ENCODE measurements around the gene QSOX1.

QSOX1 gene

GRCh38 chr1:180157108-180157507 is 2.4 kb downstream of the QSOX1 start:
- no peak for DNase-seq (ENCODE audit: low spot score)
- TF ChIP-seq CTCF (IDR thresholded peaks at IDR 0.05; ENCODE audit: extremely low read depth, missing control alignments): no peak

GRCh38 chr1:180157576-180158057 is 2.9 kb downstream of the QSOX1 start:
- DNase-seq (ENCODE audit: low spot score): no peak
- TF ChIP-seq CTCF (IDR thresholded peaks at IDR 0.05; ENCODE audit: extremely low read depth, missing control alignments): no peak

- DNase-seq (ENCODE audit: low spot score): no peak
- no peak for TF ChIP-seq CTCF (IDR thresholded peaks at IDR 0.05; ENCODE audit: extremely low read depth, missing control alignments)
Observed at GRCh38 chr1:180158149-180159147, 3.8 kb downstream of the QSOX1 start.

GRCh38 chr1:180160357-180160756 is 5.7 kb downstream of the QSOX1 start:
- no peak for DNase-seq (ENCODE audit: low spot score)
- no peak for TF ChIP-seq CTCF (IDR thresholded peaks at IDR 0.05; ENCODE audit: extremely low read depth, missing control alignments)

GRCh38 chr1:180163041-180163440 is 8.4 kb downstream of the QSOX1 start:
- no peak for TF ChIP-seq CTCF (IDR thresholded peaks at IDR 0.05; ENCODE audit: extremely low read depth, missing control alignments)

GRCh38 chr1:180165096-180165495 is 10.4 kb downstream of the QSOX1 start:
- DNase-seq (ENCODE audit: low spot score): no peak
- TF ChIP-seq CTCF (IDR thresholded peaks at IDR 0.05; ENCODE audit: extremely low read depth, missing control alignments): no peak

More at GRCh38 chr1:180163041-180163440, 8.4 kb downstream of the QSOX1 start:
- no peak for DNase-seq (ENCODE audit: low spot score)
